Esophagus muscularis mucosa (tissue), 4 donors: ENCODE measurements around the gene SMIM35.

Experiments used
- CTCF ChIP-seq, 3 experiments: fragments of 200-600 bp in 2 of 3; fragments of 450-650 bp in 1 of 3; sonication (generic) in 2 of 3; IDR thresholded peaks; one replicate each; pipeline ENCODE4 v1.5.1; 2017 to 2019; ENCODE audit warnings: antibody characterized with exemption in 3 of 3, mild to moderate bottlenecking in 2 of 3, moderate library complexity in 1 of 3
- EP300 ChIP-seq: sonication (generic); formaldehyde crosslinking; IDR thresholded peaks from one replicate; pipeline ENCODE4 v1.6.1; 2017; ENCODE audit warnings: antibody characterized with exemption
- POLR2A ChIP-seq: fragments of 450-650 bp; IDR thresholded peaks from one replicate; pipeline ENCODE4 v1.6.1; 2017; ENCODE audit warnings: antibody characterized with exemption, moderate library complexity, mild to moderate bottlenecking, low read depth
- POLR2AphosphoS5 ChIP-seq, 2 donors: sonication (generic); formaldehyde crosslinking; IDR thresholded peaks; one replicate each; pipeline ENCODE4 v1.6.1; 2017; ENCODE audit warnings: antibody characterized with exemption in 2 of 2

GRCh38 chr11:118071416-118072030 lies 15.2 kb downstream of the SMIM35 start:
- no peak for TF ChIP-seq CTCF (IDR thresholded peaks at IDR 0.05)
- TF ChIP-seq POLR2A = no peak
- TF ChIP-seq POLR2AphosphoS5 (IDR thresholded peaks at IDR 0.05) = no peak
- TF ChIP-seq EP300 = no peak
